ENCODE results near the gene KCNJ9.

DNA sequence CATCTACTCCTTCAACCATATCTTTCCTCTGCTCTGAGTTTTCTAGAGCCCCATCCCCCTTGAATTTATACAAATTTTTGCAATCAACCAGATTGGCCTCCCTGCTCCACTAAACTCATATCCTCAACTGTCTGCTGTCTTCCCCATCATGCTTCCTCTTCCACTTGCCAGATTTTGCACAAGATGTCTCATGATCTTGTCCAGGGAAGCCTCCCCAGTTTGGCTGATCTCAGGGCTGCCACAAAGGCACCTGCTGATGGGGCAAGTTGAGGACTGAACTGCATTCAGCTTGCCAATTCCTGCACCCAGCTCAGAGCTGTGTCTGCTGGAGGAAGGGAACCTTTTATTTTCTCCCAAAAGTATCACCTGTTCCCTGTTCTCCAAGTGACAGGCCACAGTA is 3.9 kb upstream of the KCNJ9 start:
- TF ChIP-seq, protein P1, sequence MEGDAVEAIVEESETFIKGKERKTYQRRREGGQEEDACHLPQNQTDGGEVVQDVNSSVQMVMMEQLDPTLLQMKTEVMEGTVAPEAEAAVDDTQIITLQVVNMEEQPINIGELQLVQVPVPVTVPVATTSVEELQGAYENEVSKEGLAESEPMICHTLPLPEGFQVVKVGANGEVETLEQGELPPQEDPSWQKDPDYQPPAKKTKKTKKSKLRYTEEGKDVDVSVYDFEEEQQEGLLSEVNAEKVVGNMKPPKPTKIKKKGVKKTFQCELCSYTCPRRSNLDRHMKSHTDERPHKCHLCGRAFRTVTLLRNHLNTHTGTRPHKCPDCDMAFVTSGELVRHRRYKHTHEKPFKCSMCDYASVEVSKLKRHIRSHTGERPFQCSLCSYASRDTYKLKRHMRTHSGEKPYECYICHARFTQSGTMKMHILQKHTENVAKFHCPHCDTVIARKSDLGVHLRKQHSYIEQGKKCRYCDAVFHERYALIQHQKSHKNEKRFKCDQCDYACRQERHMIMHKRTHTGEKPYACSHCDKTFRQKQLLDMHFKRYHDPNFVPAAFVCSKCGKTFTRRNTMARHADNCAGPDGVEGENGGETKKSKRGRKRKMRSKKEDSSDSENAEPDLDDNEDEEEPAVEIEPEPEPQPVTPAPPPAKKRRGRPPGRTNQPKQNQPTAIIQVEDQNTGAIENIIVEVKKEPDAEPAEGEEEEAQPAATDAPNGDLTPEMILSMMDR (conservative IDR thresholded peaks at IDR 0.05), result no peak
- TF ChIP-seq EZH2 (IDR thresholded peaks at IDR 0.05; ENCODE audit: low read depth), result no peak

All from PC-9 (cell line).